Measurements from ENCODE around the gene TBCE. TPM values are rescaled to one million over a fixed set of nuclear protein-coding genes. Genes with fewer than 3 reads are reported as not detected.
"Not testable (repeated sequence)": the region's sequence is repeated elsewhere in the genome, so short reads cannot be mapped to it uniquely, and the experiment has no call there.

TBCE gene
- total RNA-seq, 4 donors from 2014 or later, result 19.3 to 33.9 (median 26.8) TPM

DNA sequence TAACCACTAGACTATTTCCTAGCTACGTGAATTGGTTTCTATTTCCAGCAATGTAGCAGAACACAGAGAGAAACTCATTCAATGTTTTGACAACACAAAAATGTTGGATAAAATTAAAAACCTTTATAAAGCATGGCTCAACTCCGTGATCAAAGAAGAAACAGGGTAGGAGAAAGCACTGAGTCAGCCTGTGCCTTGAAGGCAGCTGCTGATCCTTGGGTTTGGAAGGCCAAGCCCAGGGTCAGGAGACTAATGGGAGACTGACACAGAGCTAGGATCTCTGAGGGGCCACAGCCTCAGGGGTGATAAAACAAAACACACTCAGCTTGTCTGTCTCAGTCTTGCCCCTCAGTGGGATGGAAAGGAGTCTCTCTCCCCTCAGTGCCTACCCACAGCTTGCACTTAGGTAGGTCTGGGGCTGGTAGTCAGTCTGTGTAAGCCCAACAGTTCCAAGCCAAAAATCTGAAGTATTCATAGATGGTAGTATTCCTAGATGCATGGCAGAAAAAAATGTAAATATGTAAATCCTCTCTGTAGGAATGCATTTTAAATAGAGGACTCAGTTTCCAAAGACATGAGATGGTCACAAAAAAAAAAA lies 83.8 kb downstream of the TBCE start:
- no peaks in the 10 kb centered on the region for H3K27me3 ChIP-seq
- TF ChIP-seq EP300 (IDR thresholded peaks at IDR 0.05) (no peak), POLR2A (IDR thresholded peaks at IDR 0.05) (no peak)
- TF ChIP-seq, protein P1, sequence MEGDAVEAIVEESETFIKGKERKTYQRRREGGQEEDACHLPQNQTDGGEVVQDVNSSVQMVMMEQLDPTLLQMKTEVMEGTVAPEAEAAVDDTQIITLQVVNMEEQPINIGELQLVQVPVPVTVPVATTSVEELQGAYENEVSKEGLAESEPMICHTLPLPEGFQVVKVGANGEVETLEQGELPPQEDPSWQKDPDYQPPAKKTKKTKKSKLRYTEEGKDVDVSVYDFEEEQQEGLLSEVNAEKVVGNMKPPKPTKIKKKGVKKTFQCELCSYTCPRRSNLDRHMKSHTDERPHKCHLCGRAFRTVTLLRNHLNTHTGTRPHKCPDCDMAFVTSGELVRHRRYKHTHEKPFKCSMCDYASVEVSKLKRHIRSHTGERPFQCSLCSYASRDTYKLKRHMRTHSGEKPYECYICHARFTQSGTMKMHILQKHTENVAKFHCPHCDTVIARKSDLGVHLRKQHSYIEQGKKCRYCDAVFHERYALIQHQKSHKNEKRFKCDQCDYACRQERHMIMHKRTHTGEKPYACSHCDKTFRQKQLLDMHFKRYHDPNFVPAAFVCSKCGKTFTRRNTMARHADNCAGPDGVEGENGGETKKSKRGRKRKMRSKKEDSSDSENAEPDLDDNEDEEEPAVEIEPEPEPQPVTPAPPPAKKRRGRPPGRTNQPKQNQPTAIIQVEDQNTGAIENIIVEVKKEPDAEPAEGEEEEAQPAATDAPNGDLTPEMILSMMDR (IDR thresholded peaks at IDR 0.05), result no peak
- H3K27ac ChIP-seq, result no peak overlapping the region
- 31 to 59% methylated on average over 2 of the region's 2 CpGs for WGBS, 2 donors
- DNase-seq (ENCODE audit: low spot score in 2 of 2), result no peak
- H3K4me3 ChIP-seq, result no peak overlapping the region
- no peaks in the 10 kb centered on the region for H3K4me1 ChIP-seq
- no peaks in the 10 kb centered on the region for H3K9me3 ChIP-seq
- H3K36me3 ChIP-seq, result peaks cover 0 to 88% (median 12%) of the 10 kb centered on the region in 3 donors

DNA sequence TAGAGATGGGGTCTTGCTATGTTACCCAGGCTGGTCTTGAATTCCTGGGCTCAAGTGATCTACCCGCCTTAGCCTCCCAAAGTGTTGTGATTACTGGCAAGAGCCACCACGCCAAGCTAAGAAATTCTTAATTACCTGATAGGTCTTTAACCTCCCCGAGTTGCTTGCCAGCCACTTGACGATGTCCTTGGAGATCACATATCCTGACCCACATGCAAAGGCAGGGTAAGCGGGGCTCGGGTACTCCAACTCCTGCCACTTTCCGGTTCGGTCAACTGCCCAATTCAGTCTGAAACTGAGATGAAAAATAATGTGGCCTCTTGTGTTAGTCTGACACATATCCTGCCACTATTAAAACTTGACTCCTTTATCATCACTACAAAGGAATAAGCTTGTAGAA lies 86.8 kb downstream of the TBCE start:
- no peak for TF ChIP-seq POLR2A (IDR thresholded peaks at IDR 0.05)
- no peak for TF ChIP-seq EP300 (IDR thresholded peaks at IDR 0.05)
- TF ChIP-seq, protein P1 (IDR thresholded peaks at IDR 0.05), result no peak
- Histone ChIP-seq H3K4me3 (no peak overlapping the region), H3K27me3 (no peaks in the 10 kb centered on the region), H3K36me3 (peaks cover 0 to 57% (median 2%) of the 10 kb centered on the region in 3 donors), H3K9me3 (no peaks in the 10 kb centered on the region), H3K4me1 (no peaks in the 10 kb centered on the region), H3K27ac (no peak overlapping the region)
- no peak for DNase-seq (ENCODE audit: low spot score in 2 of 2)
- WGBS, 2 donors, result 92 to 93% methylated on average over 8 of the region's 8 CpGs

DNA sequence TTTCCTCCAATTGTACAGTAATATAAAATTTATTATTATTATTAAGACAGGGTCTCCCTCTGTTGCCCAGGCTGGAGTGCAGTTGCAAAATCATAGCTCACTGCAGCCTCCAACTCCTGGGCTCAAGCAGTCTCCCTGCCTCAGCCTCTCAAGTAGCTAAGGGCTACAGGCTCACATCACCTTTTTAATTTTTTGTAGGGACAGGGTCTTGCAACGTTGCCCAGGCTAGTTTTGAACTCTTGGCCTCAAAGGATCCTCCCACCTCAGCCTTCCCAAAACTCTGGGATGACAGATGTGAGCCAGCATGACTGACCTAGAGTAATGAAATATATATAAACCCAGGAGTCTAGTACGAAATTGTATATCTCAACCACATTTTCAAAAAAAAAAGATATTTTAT lies 87.9 kb downstream of the TBCE start:
- no peaks in the 10 kb centered on the region for H3K4me1 ChIP-seq
- no peak for TF ChIP-seq POLR2A (IDR thresholded peaks at IDR 0.05)
- TF ChIP-seq EP300 (IDR thresholded peaks at IDR 0.05), result no peak
- TF ChIP-seq, protein P1 (IDR thresholded peaks at IDR 0.05), result no peak
- H3K27me3 ChIP-seq, result no peaks in the 10 kb centered on the region
- H3K36me3 ChIP-seq, result peaks cover 0 to 47% (median 0%) of the 10 kb centered on the region in 3 donors
- H3K4me3 ChIP-seq, result no peak overlapping the region
- DNase-seq (ENCODE audit: low spot score in 2 of 2), result no peak
- WGBS, 2 donors, result 65 to 68% methylated on average over 2 of the region's 2 CpGs
- no peak overlapping the region for H3K27ac ChIP-seq
- no peaks in the 10 kb centered on the region for H3K9me3 ChIP-seq

DNA sequence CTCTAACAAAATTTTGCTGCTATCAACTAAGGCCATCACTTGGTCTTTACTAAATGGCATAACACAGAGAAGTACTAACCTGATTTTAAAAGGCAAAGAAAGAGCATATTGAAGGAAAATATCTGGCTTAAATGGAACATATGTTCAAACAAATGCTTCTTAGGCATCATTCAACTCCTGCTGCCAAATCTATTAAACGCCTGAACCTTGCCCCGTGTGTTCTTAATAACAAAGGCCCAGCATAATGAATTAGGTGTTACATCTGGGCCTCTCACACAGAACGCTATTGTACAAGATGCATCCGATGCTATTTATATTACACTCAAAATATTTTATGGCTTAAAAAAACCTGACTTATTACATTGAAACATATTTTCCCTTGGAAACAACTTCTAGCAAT lies 88.6 kb downstream of the TBCE start:
- no peaks in the 10 kb centered on the region for H3K4me1 ChIP-seq
- TF ChIP-seq POLR2A (IDR thresholded peaks at IDR 0.05) (no peak), EP300 (IDR thresholded peaks at IDR 0.05) (no peak)
- TF ChIP-seq, protein P1 (IDR thresholded peaks at IDR 0.05), result no peak
- H3K4me3 ChIP-seq, result no peak overlapping the region
- 27 to 39% methylated on average over 4 of the region's 4 CpGs for WGBS, 2 donors
- no peak for DNase-seq (ENCODE audit: low spot score in 2 of 2)
- H3K36me3 ChIP-seq, result peaks cover 0 to 39% (median 0%) of the 10 kb centered on the region in 3 donors
- H3K27ac ChIP-seq, result no peak overlapping the region
- no peaks in the 10 kb centered on the region for H3K27me3 ChIP-seq
- H3K9me3 ChIP-seq, result no peaks in the 10 kb centered on the region

DNA sequence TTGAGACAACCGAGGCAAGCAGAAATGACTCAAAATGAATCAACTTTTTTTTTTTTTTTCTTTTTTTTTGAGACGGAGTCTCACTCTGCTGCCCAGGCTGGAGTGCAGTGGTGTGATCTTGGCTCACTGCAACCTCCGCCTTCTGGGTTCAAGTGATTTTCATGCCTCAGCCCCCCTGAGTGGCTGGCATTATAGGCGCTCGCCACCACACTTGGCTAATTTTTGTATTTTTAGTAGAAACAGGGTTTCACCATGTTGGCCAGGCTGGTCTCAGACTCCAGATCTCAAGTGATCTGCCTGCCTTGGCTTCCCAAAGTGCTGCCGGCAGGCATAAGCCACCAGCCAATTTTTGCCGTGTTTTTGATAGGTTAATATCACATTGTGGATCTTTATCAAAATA lies 90.6 kb downstream of the TBCE start:
- peaks cover 0 to 23% (median 0%) of the 10 kb centered on the region in 3 donors for H3K36me3 ChIP-seq
- H3K9me3 ChIP-seq; H3K4me3 ChIP-seq; DNase-seq (ENCODE audit: low spot score in 2 of 2); H3K27ac ChIP-seq; H3K4me1 ChIP-seq; H3K27me3 ChIP-seq: not testable (repeated sequence)
- 97 to 98% methylated on average over 7 of the region's 7 CpGs for WGBS, 2 donors

DNA sequence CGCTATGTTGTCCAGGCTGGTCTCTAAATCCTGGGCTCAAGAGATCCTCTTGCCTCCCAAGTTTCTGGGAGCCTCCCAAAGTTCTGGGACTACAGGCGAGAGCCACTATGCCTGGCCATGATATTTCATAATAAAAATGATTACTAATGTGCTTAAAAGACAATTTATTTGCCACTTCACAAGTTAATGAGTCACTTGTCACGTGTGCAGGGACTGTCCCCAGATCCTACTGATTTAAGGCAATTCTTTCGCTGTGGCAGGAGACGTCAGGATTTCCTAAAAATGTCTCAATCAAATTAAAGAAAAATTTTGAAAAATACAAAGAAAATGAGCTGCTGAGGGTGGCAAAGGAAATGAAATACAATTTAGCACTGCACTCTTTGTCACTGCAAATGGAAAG lies 93.5 kb downstream of the TBCE start:
- H3K27ac ChIP-seq, result no peak overlapping the region
- WGBS, 2 donors, result 91 to 93% methylated on average over 5 of the region's 5 CpGs
- H3K27me3 ChIP-seq, result no peaks in the 10 kb centered on the region

More for the DNA sequence above, 93.5 kb downstream of the TBCE start:
- no peaks in the 10 kb centered on the region for H3K9me3 ChIP-seq
- peaks cover 0 to 26% (median 0%) of the 10 kb centered on the region in 3 donors for H3K36me3 ChIP-seq
- no peaks in the 10 kb centered on the region for H3K4me1 ChIP-seq
- DNase-seq (ENCODE audit: low spot score in 2 of 2), result no peak
- TF ChIP-seq EP300 (IDR thresholded peaks at IDR 0.05) (no peak), POLR2A (IDR thresholded peaks at IDR 0.05) (no peak)
- TF ChIP-seq, protein P1 (IDR thresholded peaks at IDR 0.05), result no peak
- H3K4me3 ChIP-seq, result no peak overlapping the region
